ENCODE results near the gene SIRPA. TPM values are rescaled to one million over a fixed set of nuclear protein-coding genes. Genes with fewer than 3 reads are reported as not detected.

Gene SIRPA
- total RNA-seq, 2 experiments from 2014 or later, result 0.60 to 0.64 TPM

DNA sequence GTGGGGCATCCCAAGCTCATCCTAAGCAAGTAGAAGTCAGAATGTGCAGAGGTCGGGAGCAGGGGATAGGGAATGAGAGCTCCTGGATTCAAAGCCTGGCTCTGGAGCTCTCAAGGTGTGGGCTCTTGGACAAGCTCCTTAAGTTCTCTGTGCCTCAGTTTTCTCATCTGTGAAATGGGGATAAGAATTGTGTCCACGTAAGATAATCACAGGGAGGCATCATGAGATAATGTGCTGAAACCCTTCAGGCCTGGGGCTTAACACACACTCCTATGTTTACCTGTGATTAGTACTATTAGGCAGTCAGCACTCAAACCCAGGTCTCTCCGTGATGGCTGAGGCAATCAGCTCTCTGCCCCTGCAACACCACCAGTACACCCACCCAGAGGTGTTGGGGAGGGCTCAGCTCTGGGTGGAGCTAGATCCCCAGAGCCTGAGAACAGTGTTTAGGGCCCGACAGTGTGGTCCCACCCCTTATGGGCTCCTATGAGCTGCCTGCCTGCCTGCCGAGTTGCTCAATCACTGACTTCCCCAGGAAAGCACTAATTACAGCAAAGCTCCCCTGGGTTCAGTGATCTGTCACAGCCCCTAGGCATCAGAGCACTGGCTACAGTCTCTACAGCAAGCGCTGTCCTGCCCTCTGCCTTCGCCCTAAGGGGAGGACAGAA is 6.3 kb upstream of the SIRPA start:
- no peak overlapping the region for H3K27ac ChIP-seq (ENCODE audit: low read depth in 1 of 2, low read length in 2 of 2)
- no peaks in the 10 kb centered on the region for H3K9me3 Mint-ChIP-seq
- H3K27me3 ChIP-seq (ENCODE audit: control insufficient read depth in 1 of 2, insufficient read depth in 2 of 2, low read length in 2 of 2), result peaks cover 10 to 49% of the 10 kb centered on the region in 2 experiments
- CTCF ChIA-PET, result no interaction called here
- peaks cover 54% of the 10 kb centered on the region for H3K27me3 Mint-ChIP-seq
- POLR2A ChIA-PET, result no interaction called here
- H3K36me3 ChIP-seq (ENCODE audit: insufficient read depth, low read length), result no peaks in the 10 kb centered on the region
- no peak overlapping the region for H3K27ac Mint-ChIP-seq
- no peaks in the 10 kb centered on the region for H3K36me3 Mint-ChIP-seq (ENCODE audit: low read depth)
- H3K9me3 ChIP-seq (ENCODE audit: control insufficient read depth in 1 of 2, insufficient read depth in 1 of 2, low read length in 2 of 2), result no peaks in the 10 kb centered on the region
- intact Hi-C loops (cut with DNase I, micrococcal nuclease), result no loop called here
- H3K4me3 ChIP-seq (ENCODE audit: low read length), result no peak overlapping the region
- H3K4me1 Mint-ChIP-seq (ENCODE audit: low read depth), result peaks cover 4% of the 10 kb centered on the region
- TF ChIP-seq, protein P1, sequence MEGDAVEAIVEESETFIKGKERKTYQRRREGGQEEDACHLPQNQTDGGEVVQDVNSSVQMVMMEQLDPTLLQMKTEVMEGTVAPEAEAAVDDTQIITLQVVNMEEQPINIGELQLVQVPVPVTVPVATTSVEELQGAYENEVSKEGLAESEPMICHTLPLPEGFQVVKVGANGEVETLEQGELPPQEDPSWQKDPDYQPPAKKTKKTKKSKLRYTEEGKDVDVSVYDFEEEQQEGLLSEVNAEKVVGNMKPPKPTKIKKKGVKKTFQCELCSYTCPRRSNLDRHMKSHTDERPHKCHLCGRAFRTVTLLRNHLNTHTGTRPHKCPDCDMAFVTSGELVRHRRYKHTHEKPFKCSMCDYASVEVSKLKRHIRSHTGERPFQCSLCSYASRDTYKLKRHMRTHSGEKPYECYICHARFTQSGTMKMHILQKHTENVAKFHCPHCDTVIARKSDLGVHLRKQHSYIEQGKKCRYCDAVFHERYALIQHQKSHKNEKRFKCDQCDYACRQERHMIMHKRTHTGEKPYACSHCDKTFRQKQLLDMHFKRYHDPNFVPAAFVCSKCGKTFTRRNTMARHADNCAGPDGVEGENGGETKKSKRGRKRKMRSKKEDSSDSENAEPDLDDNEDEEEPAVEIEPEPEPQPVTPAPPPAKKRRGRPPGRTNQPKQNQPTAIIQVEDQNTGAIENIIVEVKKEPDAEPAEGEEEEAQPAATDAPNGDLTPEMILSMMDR (IDR thresholded peaks at IDR 0.05), result no peak
- H3K4me3 Mint-ChIP-seq, result no peak overlapping the region
- ATAC-seq (ENCODE audit: poor library complexity) (no peak), DNase-seq (peak in 2 of 14 experiments; percentile 60 to 67)
- no peaks in the 10 kb centered on the region for H3K4me1 ChIP-seq (ENCODE audit: insufficient read depth, low read length)

DNA sequence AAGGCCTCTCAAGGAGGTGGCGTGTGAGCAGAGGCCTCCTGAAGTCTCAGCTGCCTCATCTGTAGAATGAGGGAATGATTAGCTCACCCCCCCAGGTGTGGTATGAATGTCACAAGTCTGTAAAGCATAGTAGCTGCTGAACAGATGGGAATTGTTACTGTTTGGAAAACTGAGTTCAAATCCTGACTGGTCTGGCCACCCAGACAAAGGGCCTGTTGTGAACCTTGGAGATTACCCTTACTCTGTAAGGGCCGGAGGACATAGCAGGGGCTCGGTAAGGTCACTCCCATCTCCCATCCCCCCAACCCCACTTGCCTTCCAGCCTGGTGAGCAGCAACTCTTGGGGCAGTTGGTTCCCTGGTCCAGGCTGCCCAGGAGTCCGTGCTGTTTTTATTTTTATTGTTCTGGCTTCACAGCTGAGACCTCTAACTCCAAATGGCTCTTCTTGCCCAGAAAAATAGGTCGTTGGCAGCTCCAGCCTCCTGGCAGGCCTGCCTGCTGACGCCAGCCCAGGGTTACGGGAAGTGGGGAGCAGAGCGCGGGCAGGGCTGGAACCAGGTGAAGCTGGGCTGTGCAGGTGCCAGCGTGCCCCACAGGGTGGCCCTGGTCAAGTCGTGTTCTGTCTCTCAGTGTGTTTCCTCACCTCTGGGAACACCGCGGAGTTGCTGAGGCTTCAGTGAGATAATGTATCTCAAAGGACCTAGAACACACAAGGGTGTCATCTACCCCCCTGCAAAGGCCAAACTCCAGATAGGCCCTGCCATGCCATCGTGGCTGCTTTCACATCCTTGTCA is 4.5 kb upstream of the SIRPA start:
- no peak overlapping the region for H3K27ac ChIP-seq (ENCODE audit: low read depth in 1 of 2, low read length in 2 of 2)
- Mint-ChIP-seq H3K4me3 (no peak overlapping the region), H3K9me3 (no peaks in the 10 kb centered on the region), H3K27ac (no peak overlapping the region), H3K27me3 (peaks cover 61% of the 10 kb centered on the region), H3K4me1 (ENCODE audit: low read depth) (no peaks in the 10 kb centered on the region), H3K36me3 (ENCODE audit: low read depth) (no peaks in the 10 kb centered on the region)
- ChIA-PET POLR2A (no interaction called here), CTCF (no interaction called here)
- no peak for ATAC-seq (ENCODE audit: poor library complexity)
- H3K36me3 ChIP-seq (ENCODE audit: insufficient read depth, low read length), result no peaks in the 10 kb centered on the region
- TF ChIP-seq, protein P1 (IDR thresholded peaks at IDR 0.05), result no peak
- DNase-seq, result no peak
- H3K4me1 ChIP-seq (ENCODE audit: insufficient read depth, low read length), result no peaks in the 10 kb centered on the region
- H3K9me3 ChIP-seq (ENCODE audit: control insufficient read depth in 1 of 2, insufficient read depth in 1 of 2, low read length in 2 of 2), result no peaks in the 10 kb centered on the region
- H3K27me3 ChIP-seq (ENCODE audit: control insufficient read depth in 1 of 2, insufficient read depth in 2 of 2, low read length in 2 of 2), result peaks cover 14 to 54% of the 10 kb centered on the region in 2 experiments
- intact Hi-C loops (cut with DNase I, micrococcal nuclease), result no loop called here
- H3K4me3 ChIP-seq (ENCODE audit: low read length), result no peak overlapping the region

DNA sequence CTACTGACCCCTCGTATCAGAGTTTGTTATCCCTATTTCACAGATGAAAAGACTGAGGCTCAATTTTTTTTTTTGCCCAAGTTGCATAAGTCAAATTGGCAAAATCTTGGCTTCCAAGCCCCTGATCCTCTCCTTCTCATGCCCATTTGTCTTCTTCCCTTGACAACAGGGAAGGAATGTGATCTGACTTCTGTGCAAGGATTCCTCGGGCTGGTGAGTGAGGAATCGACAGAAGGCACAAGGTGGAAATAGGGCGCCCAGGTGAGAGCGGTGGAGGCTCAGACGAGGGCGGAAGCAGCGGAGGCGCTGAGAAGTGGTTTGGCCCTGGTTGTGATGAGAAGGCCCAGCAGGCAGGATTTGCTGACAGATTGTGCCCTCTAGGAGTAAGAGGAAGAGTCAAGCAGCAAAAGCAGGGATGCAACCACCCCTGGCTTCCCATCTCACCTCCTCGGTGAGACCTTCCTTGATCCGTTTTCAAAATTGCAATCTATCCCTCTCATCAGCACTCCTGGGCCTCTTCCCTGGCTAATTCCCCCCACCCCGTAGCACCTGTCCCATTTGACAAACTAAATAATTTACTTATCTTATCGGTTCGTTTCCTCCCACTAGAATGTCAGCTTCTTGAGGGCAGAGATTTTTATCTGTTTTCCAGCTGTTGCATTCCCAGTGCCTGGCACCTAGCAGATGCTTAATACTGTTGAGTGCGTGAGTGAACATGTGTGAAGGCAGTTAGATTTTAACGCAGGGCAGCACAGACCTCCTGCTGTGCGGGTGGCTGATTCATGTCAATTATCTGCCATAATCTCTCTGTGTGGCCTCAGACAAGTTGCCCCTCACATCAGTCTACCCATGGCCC is 3.7 kb upstream of the SIRPA start:
- peaks cover 4% of the 10 kb centered on the region for H3K4me1 Mint-ChIP-seq (ENCODE audit: low read depth)

More for the DNA sequence above, 3.7 kb upstream of the SIRPA start:
- intact Hi-C loops (cut with DNase I, micrococcal nuclease), result no loop called here
- H3K9me3 Mint-ChIP-seq, result no peaks in the 10 kb centered on the region
- H3K27me3 ChIP-seq (ENCODE audit: control insufficient read depth in 1 of 2, insufficient read depth in 2 of 2, low read length in 2 of 2), result peaks cover 20 to 62% of the 10 kb centered on the region in 2 experiments
- H3K36me3 ChIP-seq (ENCODE audit: insufficient read depth, low read length), result no peaks in the 10 kb centered on the region
- H3K27ac ChIP-seq (ENCODE audit: low read depth in 1 of 2, low read length in 2 of 2), result no peak overlapping the region
- CTCF ChIA-PET, result no interaction called here
- ATAC-seq (ENCODE audit: poor library complexity) (no peak), DNase-seq (no peak)
- POLR2A ChIA-PET, result no interaction called here
- H3K9me3 ChIP-seq (ENCODE audit: control insufficient read depth in 1 of 2, insufficient read depth in 1 of 2, low read length in 2 of 2), result peaks cover 0 to 5% of the 10 kb centered on the region in 2 experiments
- H3K4me3 ChIP-seq (ENCODE audit: low read length), result no peak overlapping the region
- no peak overlapping the region for H3K27ac Mint-ChIP-seq
- H3K4me3 Mint-ChIP-seq, result no peak overlapping the region
- H3K27me3 Mint-ChIP-seq, result peaks cover 69% of the 10 kb centered on the region
- TF ChIP-seq, protein P1 (IDR thresholded peaks at IDR 0.05), result no peak
- no peaks in the 10 kb centered on the region for H3K4me1 ChIP-seq (ENCODE audit: insufficient read depth, low read length)
- H3K36me3 Mint-ChIP-seq (ENCODE audit: low read depth), result no peaks in the 10 kb centered on the region
